VCaP (cell line): ENCODE data around the gene TAL2.
"Not testable (repeated sequence)": the region's sequence is repeated elsewhere in the genome, so short reads cannot be mapped to it uniquely, and the experiment has no call there.

Source experiments
- H3K27ac ChIP-seq: fragments of 450-650 bp; 2 replicates; pipeline ENCODE4 v1.5.1; 2017
- TF ChIP-seq, protein P1 (sequence below): fragments of 450-650 bp; conservative IDR thresholded peaks from 2 replicates; pipeline ENCODE4 v1.5.1; 2017; ENCODE audit warnings: mild to moderate bottlenecking, moderate library complexity

TAL2 gene

DNA sequence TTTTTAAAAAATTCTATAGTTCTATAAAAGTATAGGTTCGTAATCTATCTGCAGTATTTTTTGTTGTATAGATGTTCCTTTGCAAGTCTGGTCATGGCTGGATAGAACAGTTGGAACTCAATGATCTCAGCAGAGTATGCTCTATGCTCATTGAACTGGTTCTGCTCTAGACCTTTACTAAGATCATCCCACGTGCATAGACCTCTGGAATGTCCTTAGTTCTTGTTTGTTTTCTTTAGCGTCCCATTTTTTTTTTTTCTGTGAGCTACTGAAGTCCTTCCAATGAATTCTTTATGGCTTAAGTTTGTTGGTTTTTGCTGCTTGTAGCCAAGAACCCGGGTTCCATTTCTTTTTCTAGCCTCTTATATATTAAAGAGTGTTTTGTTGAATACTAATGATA is 35.6 kb downstream of the TAL2 start:
- TF ChIP-seq, protein P1, sequence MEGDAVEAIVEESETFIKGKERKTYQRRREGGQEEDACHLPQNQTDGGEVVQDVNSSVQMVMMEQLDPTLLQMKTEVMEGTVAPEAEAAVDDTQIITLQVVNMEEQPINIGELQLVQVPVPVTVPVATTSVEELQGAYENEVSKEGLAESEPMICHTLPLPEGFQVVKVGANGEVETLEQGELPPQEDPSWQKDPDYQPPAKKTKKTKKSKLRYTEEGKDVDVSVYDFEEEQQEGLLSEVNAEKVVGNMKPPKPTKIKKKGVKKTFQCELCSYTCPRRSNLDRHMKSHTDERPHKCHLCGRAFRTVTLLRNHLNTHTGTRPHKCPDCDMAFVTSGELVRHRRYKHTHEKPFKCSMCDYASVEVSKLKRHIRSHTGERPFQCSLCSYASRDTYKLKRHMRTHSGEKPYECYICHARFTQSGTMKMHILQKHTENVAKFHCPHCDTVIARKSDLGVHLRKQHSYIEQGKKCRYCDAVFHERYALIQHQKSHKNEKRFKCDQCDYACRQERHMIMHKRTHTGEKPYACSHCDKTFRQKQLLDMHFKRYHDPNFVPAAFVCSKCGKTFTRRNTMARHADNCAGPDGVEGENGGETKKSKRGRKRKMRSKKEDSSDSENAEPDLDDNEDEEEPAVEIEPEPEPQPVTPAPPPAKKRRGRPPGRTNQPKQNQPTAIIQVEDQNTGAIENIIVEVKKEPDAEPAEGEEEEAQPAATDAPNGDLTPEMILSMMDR, result no peak
- H3K27ac ChIP-seq, result peak overlapping the region; percentile 20; the same call in 1 of the 2 replicates

DNA sequence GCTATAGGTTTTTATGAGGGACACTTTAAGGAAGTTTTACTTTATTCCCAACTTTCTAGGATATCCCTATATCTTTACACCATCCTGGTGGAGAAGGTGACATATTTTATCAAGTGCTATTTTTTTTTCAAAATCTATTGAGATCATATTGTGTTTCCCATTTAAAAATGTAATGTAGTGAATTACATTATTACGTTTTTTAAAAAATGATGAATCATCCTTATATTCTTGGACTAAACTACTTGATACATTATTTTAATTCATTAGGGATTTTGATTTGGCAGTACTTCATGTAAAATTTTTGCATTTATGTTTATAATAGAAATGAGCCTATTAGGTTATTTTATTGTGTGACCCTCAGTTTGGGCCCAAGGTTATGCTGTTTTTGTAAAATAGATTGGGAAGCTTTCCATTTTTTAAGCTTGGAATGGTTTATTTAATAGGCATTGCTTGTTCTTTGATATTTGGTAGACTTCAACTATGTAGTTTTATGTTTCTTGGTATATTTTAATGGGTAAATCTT is 36.2 kb downstream of the TAL2 start:
- TF ChIP-seq, protein P1, result no peak
- peak overlapping the region; percentile 20; the same call in 1 of the 2 replicates for H3K27ac ChIP-seq

DNA sequence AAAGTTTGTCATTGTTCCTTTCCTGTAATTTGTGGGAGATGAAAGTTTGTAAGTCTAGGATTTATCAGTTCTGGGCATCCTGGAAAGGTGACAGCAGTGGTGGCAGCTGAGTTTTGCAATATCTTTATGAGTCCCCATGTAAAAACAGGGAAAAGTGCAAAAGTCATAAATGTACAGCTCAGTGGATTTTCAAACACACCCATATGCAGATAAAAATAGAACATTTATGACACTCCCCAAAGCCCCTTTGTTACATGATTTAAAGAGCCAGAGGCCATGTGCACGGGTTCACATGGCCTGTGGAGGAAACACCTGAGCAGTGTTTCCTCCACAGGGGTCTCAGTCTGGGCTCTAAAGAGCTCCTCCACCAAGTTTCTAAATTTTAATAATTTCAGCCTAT is 38.4 kb downstream of the TAL2 start:
- TF ChIP-seq, protein P1, result no peak
- no peak overlapping the region for H3K27ac ChIP-seq

DNA sequence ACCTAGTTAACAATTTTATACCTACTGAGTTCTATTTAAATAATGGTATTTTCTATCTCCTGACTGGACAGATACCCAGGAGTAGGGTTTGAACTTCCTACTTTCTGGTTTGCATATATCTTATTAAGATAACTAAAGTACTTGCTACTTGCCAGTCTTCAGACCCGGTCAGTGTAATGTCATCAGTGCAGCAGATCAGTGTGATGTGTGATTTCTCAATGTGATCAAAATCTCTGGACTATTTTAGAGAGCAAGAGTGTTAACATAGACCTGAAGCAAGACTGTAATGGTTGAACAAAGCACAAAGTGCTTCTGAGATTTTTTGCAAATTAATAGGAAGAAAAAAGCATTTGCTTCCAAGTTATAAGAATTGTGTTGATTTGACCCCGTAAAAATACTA is 38.9 kb downstream of the TAL2 start:
- TF ChIP-seq, protein P1, result no peak
- no peak overlapping the region for H3K27ac ChIP-seq

DNA sequence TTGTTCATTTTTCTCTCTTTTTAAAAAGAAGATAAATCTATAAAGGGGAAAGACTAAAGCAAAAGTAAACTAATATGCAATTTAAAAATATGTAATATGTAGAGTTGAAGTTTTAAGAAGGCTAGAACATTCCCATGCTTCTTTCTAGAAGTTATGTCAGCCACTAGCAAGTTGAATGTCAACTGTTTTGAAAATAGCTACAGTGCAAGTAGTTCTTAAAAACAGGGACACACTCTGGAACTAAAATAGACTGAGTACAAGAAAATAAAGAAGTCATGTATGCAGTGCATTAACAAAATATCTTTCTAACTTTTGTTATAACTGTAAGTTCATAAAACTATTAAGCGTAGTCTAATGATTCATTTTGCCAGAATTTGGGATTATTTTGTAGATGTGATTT is 40.0 kb downstream of the TAL2 start:
- TF ChIP-seq, protein P1, result no peak
- no peak overlapping the region for H3K27ac ChIP-seq

DNA sequence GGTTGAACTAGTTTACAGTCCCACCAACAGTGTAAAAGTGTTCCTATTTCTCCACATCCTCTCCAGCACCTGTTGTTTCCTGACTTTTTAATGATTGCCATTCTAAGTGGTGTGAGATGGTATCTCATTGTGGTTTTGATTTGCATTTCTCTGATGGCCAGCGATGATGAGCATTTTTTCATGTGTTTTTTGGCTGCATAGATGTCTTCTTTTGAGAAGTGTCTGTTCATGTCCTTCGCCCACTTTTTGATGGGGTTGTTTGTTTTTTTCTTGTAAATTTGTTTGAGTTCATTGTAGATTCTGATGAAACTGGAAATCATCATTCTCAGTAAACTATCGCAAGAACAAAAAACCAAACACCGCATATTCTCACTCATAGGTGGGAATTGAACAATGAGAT is 41.4 kb downstream of the TAL2 start:
- not testable (repeated sequence) for H3K27ac ChIP-seq

DNA sequence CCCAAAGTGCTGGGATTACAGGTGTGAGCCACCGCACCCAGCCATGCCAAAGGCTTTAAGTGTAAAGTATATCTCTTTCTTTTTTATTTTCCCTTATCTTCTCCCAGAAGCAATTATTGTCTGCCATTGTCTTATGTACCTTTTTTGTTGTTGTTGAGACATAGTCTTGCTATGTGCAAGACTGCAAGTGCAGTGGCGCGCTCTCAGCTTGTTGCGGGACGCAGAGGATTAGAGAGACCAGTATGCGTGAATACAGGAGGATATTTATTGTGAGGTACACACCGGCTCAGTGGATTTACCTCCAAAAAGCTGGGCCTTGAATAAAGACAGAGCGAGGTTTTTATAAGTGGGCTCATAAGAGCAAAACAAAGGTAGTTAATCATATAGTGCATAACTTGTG is 43.9 kb downstream of the TAL2 start:
- H3K27ac ChIP-seq, result no peak overlapping the region
- TF ChIP-seq, protein P1, result no peak

DNA sequence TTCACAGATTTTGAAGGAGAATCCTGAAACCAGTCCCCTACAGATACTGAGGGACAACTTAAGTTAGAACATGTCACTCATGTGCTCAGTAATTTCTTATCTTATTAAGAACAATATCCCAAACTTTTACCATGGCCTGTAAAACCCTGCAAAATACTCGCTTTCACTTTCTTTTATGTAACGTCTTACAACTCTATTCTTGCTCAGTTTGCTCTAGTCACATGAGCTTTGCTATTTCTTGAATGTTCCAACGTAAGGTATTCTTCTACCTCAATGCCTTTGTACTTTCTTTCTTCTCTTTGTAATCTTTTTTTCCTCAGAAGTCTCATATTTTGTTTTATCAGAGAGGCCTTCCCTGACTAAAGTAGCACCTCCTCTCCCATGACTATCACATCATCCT is 46.1 kb downstream of the TAL2 start:
- peak overlapping the region; percentile 40 for H3K27ac ChIP-seq

More for the DNA sequence above, 46.1 kb downstream of the TAL2 start:
- TF ChIP-seq, protein P1, result no peak
